ENCODE results near the gene MR1. TPM values are rescaled to one million over a fixed set of nuclear protein-coding genes. Genes with fewer than 3 reads are reported as not detected.

Gene MR1
- total RNA-seq, 1 experiment from 2014 or later: 33.4 TPM

DNA sequence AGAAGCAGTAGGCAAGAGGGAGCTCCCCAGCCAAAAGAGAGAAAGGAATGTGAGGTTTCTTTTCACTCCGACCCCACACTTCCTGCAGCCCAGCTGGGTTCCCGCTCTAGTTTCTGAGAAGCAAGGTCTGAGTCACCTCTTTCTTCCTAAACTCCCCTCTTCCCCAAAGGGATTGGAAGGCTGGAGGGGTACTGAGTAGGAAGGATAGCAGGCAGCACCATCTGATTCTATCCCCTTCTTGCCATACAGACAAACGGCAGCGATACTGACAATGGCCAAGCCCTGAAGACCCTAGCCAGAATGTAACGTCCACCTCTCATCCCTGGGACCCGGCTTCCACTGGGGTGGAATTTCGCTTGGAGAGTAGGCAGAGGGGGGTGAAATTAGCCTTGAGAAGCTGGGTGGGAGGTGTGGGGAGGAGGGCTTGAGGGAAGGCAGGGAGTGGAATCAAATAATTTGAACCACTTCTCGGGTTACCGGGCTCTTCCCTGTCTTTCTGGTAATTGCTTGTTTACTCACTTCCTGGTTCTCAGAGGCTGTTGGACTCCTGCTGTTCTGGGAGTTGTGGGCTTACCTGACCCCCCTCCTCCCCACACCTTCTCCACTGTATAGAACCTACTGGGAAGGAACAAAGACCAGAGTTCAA, 67.9 kb downstream of the MR1 start:
- Mint-ChIP-seq H3K27me3 (ENCODE audit: insufficient read depth, unreplicated experiment) (no peaks in the 10 kb centered on the region), H3K4me1 (ENCODE audit: insufficient read depth, unreplicated experiment) (peaks cover 63% of the 10 kb centered on the region), H3K27ac (ENCODE audit: low read depth, unreplicated experiment) (peak overlapping the region; percentile 72), H3K4me3 (ENCODE audit: unreplicated experiment) (no peak overlapping the region), H3K36me3 (ENCODE audit: insufficient read depth, unreplicated experiment) (no peaks in the 10 kb centered on the region), H3K9me3 (ENCODE audit: unreplicated experiment) (no peaks in the 10 kb centered on the region)
- ChIA-PET CTCF (interaction anchor here (1.6 to 14.1 kb wide), 3 partner anchors 11 to 64 kb away, joined by 5 to 198 read pairs (median 15); no protein-coding TSS in a partner anchor), POLR2A (interaction anchor here (2.3 to 38.3 kb wide), 5 partner anchors 4 to 79 kb away, joined by 7 to 1402 read pairs (median 1371); partner anchors contain the start of genes IER5, MR1 and STX6)
- peak; percentile 84 for DNase-seq (ENCODE audit: unreplicated experiment)
- BruUV-seq (replicated peaks): no TSS peak
- TF ChIP-seq, protein P1, sequence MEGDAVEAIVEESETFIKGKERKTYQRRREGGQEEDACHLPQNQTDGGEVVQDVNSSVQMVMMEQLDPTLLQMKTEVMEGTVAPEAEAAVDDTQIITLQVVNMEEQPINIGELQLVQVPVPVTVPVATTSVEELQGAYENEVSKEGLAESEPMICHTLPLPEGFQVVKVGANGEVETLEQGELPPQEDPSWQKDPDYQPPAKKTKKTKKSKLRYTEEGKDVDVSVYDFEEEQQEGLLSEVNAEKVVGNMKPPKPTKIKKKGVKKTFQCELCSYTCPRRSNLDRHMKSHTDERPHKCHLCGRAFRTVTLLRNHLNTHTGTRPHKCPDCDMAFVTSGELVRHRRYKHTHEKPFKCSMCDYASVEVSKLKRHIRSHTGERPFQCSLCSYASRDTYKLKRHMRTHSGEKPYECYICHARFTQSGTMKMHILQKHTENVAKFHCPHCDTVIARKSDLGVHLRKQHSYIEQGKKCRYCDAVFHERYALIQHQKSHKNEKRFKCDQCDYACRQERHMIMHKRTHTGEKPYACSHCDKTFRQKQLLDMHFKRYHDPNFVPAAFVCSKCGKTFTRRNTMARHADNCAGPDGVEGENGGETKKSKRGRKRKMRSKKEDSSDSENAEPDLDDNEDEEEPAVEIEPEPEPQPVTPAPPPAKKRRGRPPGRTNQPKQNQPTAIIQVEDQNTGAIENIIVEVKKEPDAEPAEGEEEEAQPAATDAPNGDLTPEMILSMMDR (IDR thresholded peaks at IDR 0.05; ENCODE audit: unreplicated experiment): no peak
- intact Hi-C loops (cut with micrococcal nuclease): no loop called here

DNA sequence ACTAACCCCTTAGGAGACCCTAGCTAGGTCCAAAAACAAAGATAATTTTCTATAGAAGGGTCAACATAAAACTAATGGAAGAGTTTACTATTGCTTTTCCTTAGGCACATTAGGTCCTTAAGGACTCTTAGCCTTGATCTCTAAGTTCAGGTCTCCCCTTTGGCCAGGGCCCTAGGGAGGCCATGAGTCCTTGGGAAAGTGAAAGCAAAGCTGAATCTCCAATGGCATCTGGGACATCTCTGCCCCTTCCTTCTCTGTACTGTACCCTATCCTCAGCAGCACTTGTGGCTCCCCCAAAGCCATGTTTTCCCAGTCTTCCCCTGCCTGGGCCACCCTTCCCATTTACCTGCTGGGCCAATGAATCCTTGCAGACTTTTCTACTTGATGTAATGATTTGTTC, 69.1 kb downstream of the MR1 start:
- Mint-ChIP-seq H3K27ac (ENCODE audit: low read depth, unreplicated experiment) (no peak overlapping the region), H3K36me3 (ENCODE audit: insufficient read depth, unreplicated experiment) (no peaks in the 10 kb centered on the region), H3K4me1 (ENCODE audit: insufficient read depth, unreplicated experiment) (peaks cover 75% of the 10 kb centered on the region), H3K4me3 (ENCODE audit: unreplicated experiment) (no peak overlapping the region), H3K27me3 (ENCODE audit: insufficient read depth, unreplicated experiment) (no peaks in the 10 kb centered on the region), H3K9me3 (ENCODE audit: unreplicated experiment) (no peaks in the 10 kb centered on the region)
- intact Hi-C loops (cut with micrococcal nuclease): no loop called here
- no peak for DNase-seq (ENCODE audit: unreplicated experiment)
- ChIA-PET CTCF (interaction anchor here (0.6 to 14.1 kb wide), 8 partner anchors 9 to 303 kb away, joined by 3 to 198 read pairs (median 4); no protein-coding TSS in a partner anchor), POLR2A (interaction anchor here (1.2 to 38.3 kb wide), 7 partner anchors 5 to 601 kb away, joined by 5 to 1402 read pairs (median 38); partner anchors contain the start of genes ACBD6, IER5, MR1 and STX6)
- TF ChIP-seq, protein P1 (IDR thresholded peaks at IDR 0.05; ENCODE audit: unreplicated experiment): no peak
- BruUV-seq (replicated peaks): no TSS peak

DNA sequence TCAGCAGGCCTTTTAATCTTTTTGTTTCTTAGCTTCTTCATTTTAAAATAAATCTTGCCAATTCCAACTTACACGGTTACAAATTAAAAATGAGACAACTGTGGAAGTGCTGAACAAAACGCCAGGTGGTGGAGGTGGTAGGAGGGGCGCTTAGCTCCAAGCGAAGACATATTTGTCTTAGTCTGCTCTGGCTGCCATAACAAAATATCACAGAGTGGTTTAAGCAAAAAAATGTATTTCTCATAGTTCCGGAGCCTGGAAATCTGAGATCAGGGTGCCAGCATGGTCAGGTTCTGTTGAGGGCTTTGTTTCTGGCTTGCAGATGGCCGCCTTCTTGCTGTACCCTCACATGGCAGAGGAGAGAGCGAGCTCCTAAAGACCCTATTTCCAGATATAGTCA, 69.6 kb downstream of the MR1 start:
- intact Hi-C loops (cut with micrococcal nuclease): no loop called here
- CTCF ChIA-PET: interaction anchor here (0.6 to 14.1 kb wide), 8 partner anchors 9 to 78 kb away, joined by 3 to 198 read pairs (median 4); no protein-coding TSS in a partner anchor
- H3K4me1 Mint-ChIP-seq (ENCODE audit: insufficient read depth, unreplicated experiment): peaks cover 75% of the 10 kb centered on the region
- H3K4me3 Mint-ChIP-seq (ENCODE audit: unreplicated experiment): no peak overlapping the region
- DNase-seq (ENCODE audit: unreplicated experiment): no peak
- no peaks in the 10 kb centered on the region for H3K9me3 Mint-ChIP-seq (ENCODE audit: unreplicated experiment)
- no peaks in the 10 kb centered on the region for H3K27me3 Mint-ChIP-seq (ENCODE audit: insufficient read depth, unreplicated experiment)
- no peaks in the 10 kb centered on the region for H3K36me3 Mint-ChIP-seq (ENCODE audit: insufficient read depth, unreplicated experiment)
- BruUV-seq (replicated peaks): no TSS peak
- TF ChIP-seq, protein P1 (IDR thresholded peaks at IDR 0.05; ENCODE audit: unreplicated experiment): no peak
- no peak overlapping the region for H3K27ac Mint-ChIP-seq (ENCODE audit: low read depth, unreplicated experiment)
- POLR2A ChIA-PET: interaction anchor here (1.2 to 38.3 kb wide), 6 partner anchors 5 to 601 kb away, joined by 5 to 1402 read pairs (median 704); partner anchors contain the start of genes ACBD6, IER5 and STX6

DNA sequence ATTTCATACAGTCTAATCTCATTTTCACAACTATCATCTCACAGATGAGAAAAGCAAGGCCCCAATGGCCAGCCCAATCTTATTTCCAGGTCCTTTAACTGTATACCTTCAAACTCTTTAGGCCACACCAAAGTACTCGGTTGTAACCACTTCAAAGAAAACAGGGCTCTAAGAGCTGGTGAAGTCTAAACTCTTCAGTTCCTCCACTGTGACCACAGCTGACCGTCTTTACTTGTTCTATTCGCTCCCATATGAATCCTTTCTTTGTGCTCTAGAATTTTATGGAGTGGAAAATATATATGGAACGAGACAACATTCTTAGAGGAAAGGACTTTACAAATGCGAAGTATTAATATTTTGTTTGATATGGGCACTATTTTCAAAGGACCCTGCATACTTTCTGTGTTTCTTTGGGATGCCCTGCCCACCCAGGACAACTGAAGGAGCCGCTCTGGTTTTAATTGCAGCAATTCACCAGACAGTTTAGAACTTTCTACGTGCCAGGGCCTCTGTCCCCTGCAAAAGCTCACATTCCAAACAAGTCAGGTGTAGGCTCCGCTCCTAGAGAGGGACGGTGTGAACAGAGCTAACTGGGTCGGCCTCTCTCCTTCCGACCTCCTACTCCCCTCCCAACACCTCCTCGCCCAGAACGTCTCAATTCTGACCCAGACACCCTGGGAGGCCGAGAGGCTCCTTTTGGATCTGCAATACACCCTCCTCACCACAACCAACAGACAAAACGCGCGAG, 70.4 kb downstream of the MR1 start:
- peaks cover 71% of the 10 kb centered on the region for H3K4me1 Mint-ChIP-seq (ENCODE audit: insufficient read depth, unreplicated experiment)
- TF ChIP-seq, protein P1 (IDR thresholded peaks at IDR 0.05; ENCODE audit: unreplicated experiment): no peak

More for the DNA sequence above, 70.4 kb downstream of the MR1 start:
- ChIA-PET CTCF (interaction anchor here (0.6 to 14.1 kb wide), 11 partner anchors 9 to 977 kb away, joined by 3 to 198 read pairs (median 4); no protein-coding TSS in a partner anchor), POLR2A (interaction anchor here (0.6 to 38.3 kb wide), 13 partner anchors 6 to 1240 kb away, joined by 3 to 1402 read pairs (median 6); partner anchors contain the start of genes ACBD6, IER5, MR1 and STX6)
- H3K27ac Mint-ChIP-seq (ENCODE audit: low read depth, unreplicated experiment): no peak overlapping the region
- peak; percentile 53 for DNase-seq (ENCODE audit: unreplicated experiment)
- intact Hi-C loops (cut with micrococcal nuclease): loop anchor here (1.0 kb wide), 1 partner anchor 14 kb away; no protein-coding TSS in a partner anchor
- peak overlapping the region; percentile 65 for H3K4me3 Mint-ChIP-seq (ENCODE audit: unreplicated experiment)
- H3K27me3 Mint-ChIP-seq (ENCODE audit: insufficient read depth, unreplicated experiment): no peaks in the 10 kb centered on the region
- no peaks in the 10 kb centered on the region for H3K9me3 Mint-ChIP-seq (ENCODE audit: unreplicated experiment)
- H3K36me3 Mint-ChIP-seq (ENCODE audit: insufficient read depth, unreplicated experiment): no peaks in the 10 kb centered on the region
- no TSS peak for BruUV-seq (replicated peaks)

Data from MCF 10A (cell line).